Pons (tissue), 1 donor: ENCODE data around the gene SHMT1.
"Not testable (repeated sequence)": the region's sequence is repeated elsewhere in the genome, so short reads cannot be mapped to it uniquely, and the experiment has no call there.

Experiments used
- DNase-seq: peaks from one replicate; pipeline ENCODE4 v3.0.0-alpha.2; 2016; ENCODE audit warnings: low spot score

SHMT1 gene

GRCh38 chr17:18324140-18325050, 39.0 kb downstream of the SHMT1 start:
- DNase-seq: no peak

GRCh38 chr17:18323507-18324139, 39.7 kb downstream of the SHMT1 start:
- DNase-seq: no peak

DNA sequence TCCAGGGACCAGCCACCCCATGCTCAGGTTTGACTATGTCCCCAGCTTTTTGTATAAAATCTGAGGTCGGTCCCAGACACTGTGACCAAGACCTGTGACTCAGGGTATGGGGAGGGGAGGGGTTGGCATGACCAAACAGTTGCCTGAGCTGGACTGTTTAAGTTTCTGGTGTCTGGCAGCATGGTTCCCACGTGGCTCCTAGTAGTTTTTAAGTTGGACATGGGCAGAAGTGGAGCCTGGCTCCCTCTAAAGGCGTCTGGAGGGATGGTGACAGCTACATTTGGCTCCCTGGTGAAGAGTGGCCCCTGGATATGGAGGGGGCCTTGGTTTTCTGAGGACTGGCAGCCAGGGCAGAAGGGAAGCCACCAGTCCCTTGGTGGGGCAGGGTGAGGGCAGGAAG, 40.3 kb downstream of the SHMT1 start:
- no peak for DNase-seq

- no peak for DNase-seq
These were observed 40.8 kb downstream of the SHMT1 start for GRCh38 chr17:18322522-18322921.

- no peak for DNase-seq
These were observed 42.0 kb downstream of the SHMT1 start for GRCh38 chr17:18321309-18321708.

- DNase-seq: no peak
These were observed 43.0 kb downstream of the SHMT1 start for GRCh38 chr17:18320301-18320700.

DNA sequence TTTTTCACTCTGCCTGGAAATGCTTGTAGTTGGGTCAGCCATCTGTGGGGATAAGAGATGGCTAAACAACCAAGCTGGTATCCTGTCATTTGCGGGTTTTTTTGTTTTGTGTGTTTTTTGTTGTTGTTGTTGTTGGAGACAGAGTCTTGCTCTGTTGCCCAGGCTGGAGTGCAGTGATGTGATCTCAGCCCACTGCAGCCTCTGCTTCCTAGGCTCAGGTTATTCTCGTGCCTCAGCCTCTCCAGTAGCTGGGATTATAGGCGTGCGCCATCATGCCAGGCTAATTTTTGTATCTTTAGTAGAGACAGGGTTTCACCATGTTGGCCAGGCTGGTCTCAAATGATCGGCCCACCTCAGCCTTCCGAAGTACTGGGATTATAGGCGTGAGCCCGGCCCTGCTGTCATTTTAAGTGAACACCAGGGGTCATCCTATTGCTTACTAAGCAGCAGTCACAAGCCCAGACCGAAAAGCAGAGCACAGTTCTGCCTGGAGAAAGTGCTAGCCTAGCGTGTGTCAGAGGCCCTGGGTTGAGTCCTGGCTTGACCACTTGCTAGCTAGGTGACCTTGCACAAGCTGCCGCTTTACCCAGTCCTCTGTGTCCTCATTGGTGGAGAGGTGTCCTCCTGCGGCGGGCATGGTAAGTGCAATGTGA, 43.6 kb downstream of the SHMT1 start:
- peak; percentile 43 for DNase-seq

GRCh38 chr17:18318771-18319450, 44.4 kb downstream of the SHMT1 start:
- no peak for DNase-seq

DNA sequence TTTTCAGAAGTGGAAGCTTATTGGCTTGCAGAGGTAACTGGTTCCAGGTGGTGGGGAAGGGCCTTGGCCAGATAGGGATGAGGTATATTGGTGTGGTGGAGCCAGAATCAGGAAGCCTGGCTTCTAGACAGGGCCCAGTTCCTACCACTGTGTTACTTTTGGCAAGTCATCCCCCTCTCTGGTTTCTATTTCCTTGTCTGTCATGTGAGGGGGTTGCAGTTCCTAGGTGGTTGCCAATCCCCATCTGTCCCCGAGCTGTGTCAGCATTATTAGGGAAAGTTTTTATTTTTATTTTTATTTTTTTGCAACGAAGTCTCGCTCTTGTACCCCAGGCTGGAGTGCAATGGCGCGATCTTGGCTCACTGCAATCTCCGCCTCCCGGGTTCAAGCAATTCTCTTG, 45.2 kb downstream of the SHMT1 start:
- no peak for DNase-seq

DNA sequence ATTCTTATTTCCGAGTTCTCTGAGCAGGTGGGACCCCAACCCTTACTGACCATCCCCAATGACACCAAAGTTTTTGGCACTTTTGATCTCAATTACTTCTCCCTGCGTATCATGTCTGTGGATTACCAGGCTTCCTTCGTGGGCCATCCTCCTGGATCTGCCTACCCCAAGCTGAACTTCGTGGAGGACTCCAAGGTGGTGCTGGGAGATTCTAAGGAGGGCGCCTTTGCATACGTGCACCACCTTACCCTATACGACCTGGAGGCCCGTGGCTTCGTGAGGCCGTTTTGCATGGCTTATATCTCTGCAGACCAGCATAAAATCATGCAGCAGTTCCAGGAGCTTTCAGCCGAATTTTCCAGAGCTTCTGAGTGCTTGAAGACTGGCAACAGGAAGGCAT, 47.4 kb downstream of the SHMT1 start:
- no peak for DNase-seq

GRCh38 chr17:18315562-18315922, 47.8 kb downstream of the SHMT1 start:
- no peak for DNase-seq

DNA sequence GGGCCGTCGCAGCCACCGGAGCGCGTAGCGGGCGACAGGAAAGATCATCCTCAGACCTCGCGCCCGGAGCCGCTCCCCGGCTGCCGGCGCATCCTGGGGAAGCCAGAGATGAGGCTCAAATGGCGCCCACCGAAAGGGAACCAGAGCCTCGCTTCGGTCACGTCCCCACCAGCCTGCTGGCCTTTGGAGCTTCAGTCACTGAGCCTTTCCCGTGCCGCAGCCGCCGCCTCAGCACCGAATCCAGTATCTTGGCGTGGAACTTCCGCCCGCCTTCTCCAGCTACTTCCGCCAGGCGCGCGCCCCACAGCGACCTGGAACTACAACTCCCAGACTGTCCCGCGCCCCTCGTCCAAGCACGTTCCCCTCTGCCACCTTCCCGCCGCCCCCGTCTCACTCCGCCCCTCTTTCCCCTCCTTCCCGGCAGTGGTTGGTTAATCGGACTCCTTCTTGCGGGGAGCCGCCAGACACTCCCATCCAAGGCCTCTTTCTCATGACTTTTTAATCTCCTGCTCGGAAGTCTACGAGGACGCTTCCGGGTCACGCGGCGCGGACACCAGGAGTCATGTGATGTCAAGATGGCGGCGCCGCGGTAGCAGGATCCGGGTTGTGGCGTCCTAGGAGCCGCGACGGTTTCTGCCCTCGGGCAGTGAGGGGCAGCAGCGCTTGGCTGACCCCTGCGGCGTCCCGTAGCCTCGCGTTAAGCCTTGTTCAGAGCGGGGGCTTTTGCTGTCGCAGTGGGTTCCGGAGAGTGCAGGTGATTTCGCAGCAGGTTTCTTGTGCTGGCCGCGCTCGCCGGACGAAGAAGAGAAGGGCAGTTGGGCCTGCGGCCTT, 48.4 kb downstream of the SHMT1 start, which contains the start of the genes SMCR8 and TOP3A:
Gene SMCR8, plus strand, starts transcription at position 563 of the 831 bp plus-strand sequence. CDS start 497 bp downstream, outside the sequence.
Gene TOP3A, minus strand, starts transcription at position 264 of the 831 bp plus-strand sequence. Its CDS starts 216 bp downstream, at position 48.
- DNase-seq: peak; percentile 97

- DNase-seq: peak; percentile 14
These were observed 49.2 kb downstream of the SHMT1 start for GRCh38 chr17:18314059-18314730.

- DNase-seq: no peak
These were observed 54.1 kb downstream of the SHMT1 start for GRCh38 chr17:18309202-18309601.

- DNase-seq: not testable (repeated sequence)
These were observed 60.1 kb downstream of the SHMT1 start for GRCh38 chr17:18303206-18303605.

DNA sequence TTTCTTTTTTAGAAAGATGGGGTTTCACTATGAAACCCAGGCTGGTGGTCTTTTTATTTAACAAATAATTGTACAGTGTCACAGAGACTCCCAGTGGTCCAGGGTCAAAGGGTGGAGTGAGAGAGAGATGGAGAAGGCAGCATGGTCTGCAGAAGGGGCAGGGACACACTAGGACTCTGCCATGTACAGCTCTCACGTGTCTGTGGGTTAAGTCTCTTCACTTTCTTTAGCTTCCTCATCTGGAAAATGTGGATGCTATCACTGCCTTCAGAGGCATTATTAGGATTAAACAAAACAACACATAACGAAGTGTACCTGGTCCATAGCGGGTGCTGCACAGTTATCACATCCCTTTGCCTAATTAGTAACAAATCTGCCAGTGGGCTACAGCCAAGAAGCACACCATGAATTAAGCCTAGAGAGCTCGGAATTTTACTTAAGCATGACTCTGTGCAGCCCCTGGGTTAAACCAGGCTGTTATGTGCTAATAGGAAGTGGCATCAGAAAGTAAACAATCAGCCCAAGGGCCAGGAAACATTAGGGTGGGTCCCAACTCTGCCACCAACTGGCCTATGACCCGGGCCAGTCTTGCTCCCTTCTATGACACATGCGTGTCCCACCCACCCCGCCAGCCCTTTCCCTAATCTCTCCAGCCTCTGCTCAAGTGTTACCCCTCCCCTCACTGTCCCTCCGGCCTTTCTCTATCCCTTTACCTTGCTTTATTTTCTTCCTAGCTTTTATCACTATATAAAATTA, 62.4 kb downstream of the SHMT1 start:
- no peak for DNase-seq

GRCh38 chr17:18298061-18298460, 65.3 kb downstream of the SHMT1 start:
- not testable (repeated sequence) for DNase-seq

DNA sequence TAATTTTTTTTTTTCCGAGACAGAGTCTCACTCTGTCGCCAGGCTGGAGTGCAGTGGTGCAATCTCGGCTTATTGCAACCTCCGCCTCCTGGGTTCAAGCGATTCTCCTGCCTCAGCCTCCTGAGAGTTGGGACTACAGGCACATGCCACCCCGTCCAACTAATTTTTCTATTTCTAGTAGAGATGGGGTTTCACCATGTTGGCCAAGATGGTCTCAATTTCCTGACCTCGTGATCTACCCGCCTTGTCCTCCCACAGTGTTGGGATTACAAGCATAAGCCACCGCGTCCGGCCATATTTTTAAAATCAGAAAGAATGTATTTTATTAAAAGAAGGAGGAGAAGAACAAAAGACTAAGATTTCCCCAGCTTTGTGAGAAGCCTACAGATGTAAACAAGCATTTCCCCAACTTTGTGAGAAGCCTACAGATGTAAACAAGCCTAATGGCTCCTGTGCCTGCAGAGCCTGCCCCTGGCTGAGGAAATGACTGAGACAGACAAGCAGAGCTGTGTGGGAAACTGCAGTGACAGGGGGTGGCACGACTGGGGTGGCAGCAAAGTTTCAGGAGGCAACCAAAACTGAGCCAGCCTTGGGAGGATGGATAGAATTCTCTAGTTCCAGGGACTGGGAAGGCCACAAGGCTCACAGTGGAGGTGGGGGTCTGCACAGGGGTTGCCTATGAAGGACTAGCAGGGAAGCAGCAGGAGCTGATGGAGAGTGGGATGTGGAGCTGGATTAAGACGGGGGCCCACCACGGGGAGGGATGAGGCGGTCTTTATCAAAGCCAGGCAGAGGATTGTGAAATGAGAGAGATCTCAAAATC, 71.4 kb downstream of the SHMT1 start:
- no peak for DNase-seq

DNA sequence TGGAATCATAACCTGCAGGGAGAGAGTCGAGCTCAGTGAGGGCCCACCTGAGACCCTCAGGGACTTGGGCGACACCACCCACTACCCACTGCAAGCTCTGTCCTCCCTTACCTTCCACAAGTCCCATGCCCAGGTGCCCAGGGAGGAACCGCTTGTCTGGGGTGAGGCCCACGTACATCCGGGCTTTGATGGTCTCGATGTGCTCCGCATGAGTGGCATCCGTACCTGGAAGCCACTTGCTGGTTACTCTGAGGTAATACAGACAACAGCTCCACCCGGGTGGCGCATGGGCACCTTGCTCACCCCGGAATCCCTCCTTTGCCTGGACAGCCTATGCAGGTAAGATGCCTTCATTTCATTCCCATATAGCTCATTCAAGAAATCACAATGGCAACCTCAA, 78.1 kb downstream of the SHMT1 start:
- no peak for DNase-seq
